NCI-H82 (cell line): ENCODE measurements around the gene ESRP2.

Experiments used
- DNase-seq: peaks from one replicate; lab custom pipeline; 2025; lab: John Stamatoyannopoulos, UW

Gene ESRP2

GRCh38 chr16:68235887-68236136 lies at the start of gene ESRP2:
Gene ESRP2 (minus strand): TSS chr16:68236127. CDS start chr16:68236045, 82 bp downstream.
- no peak for DNase-seq

- DNase-seq, result no peak
Observed at GRCh38 chr16:68285683-68286082, 49.8 kb upstream of the ESRP2 start.

GRCh38 chr16:68284847-68285246 lies 48.9 kb upstream of the ESRP2 start:
- DNase-seq, result no peak

- DNase-seq, result no peak
Observed at GRCh38 chr16:68283801-68284598, 48.1 kb upstream of the ESRP2 start.

GRCh38 chr16:68283346-68283745 lies 47.4 kb upstream of the ESRP2 start:
- DNase-seq, result no peak

GRCh38 chr16:68282064-68282452 lies 46.1 kb upstream of the ESRP2 start:
- DNase-seq, result no peak

GRCh38 chr16:68281368-68282063 lies 45.6 kb upstream of the ESRP2 start:
- DNase-seq, result no peak

GRCh38 chr16:68279726-68280558 lies 44.0 kb upstream of the ESRP2 start:
- no peak for DNase-seq

- no peak for DNase-seq
Observed at GRCh38 chr16:68276223-68276622, 40.3 kb upstream of the ESRP2 start.

GRCh38 chr16:68275611-68276191 lies 39.8 kb upstream of the ESRP2 start:
- DNase-seq, result no peak

- no peak for DNase-seq
Observed at GRCh38 chr16:68274441-68274840, 38.5 kb upstream of the ESRP2 start.

GRCh38 chr16:68273896-68274295 lies 38.0 kb upstream of the ESRP2 start:
- DNase-seq, result no peak

GRCh38 chr16:68273459-68273858 lies 37.5 kb upstream of the ESRP2 start:
- DNase-seq, result no peak

- DNase-seq, result no peak
Observed at GRCh38 chr16:68272507-68273209, 36.7 kb upstream of the ESRP2 start.

GRCh38 chr16:68270353-68270752 lies 34.4 kb upstream of the ESRP2 start:
- no peak for DNase-seq

GRCh38 chr16:68269793-68270192 lies 33.9 kb upstream of the ESRP2 start:
- no peak for DNase-seq

- peak; percentile 86 for DNase-seq
Observed at GRCh38 chr16:68267612-68268405, 31.9 kb upstream of the ESRP2 start.

- peak; percentile 46 for DNase-seq
Observed at GRCh38 chr16:68265078-68265920, 29.4 kb upstream of the ESRP2 start.

- peak; percentile 72 for DNase-seq
Observed at GRCh38 chr16:68264128-68265077, 28.5 kb upstream of the ESRP2 start, which contains the start of gene SLC7A6. Gene SLC7A6 (plus strand): TSS chr16:68264526. CDS start chr16:68274727, 10,201 bp downstream.
